Effector CD8-positive, alpha-beta T cell (primary cell): ENCODE results near the gene TAF3.
A peak's percentile ranks its signal among the peaks of the same experiment; 100 is the strongest.

Source experiments
- DNase-seq: peaks from one replicate; lab custom pipeline; 2025; lab: John Stamatoyannopoulos, UW

Gene TAF3

DNA sequence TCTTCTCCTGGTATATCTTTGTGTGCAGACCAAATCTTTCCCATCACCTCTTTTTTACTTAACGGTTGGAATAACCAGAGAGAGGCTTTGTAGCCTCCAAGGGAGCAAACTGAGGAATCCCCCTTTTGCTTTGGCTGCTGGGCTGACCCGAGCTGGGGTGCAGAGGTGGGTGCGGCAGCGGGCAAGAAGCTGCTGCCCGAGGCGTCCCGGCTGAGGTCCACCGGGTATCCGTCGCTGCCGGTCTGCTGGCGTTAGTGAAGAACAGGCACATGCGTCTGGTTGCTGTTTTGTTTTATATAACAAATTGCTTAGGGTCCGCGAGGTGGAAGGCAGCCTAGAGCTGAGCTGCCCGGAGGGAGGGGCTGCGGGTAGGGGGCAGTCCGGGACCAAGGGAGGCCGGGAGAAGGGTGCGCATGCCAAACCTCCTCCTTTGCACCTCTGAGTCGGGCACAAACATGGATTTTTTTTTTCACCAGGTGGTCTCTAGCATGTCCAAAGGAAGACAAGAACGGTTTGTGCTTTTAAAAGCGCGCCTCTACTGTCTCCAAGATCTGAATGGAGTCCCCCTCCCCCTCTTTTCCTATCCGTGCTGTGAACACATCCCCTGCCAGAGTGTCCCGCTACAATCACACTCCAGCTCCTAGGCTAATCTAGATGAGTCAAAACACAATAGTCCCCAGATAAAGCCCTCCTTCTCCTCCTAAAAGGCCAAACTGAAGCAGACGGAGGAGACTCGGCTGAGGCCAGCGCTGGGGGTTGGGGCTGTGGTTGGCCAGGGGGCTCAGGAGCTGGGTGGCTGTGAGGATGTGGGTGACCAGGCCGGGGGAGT is 229.4 kb downstream of the TAF3 start:
- no peak for DNase-seq

DNA sequence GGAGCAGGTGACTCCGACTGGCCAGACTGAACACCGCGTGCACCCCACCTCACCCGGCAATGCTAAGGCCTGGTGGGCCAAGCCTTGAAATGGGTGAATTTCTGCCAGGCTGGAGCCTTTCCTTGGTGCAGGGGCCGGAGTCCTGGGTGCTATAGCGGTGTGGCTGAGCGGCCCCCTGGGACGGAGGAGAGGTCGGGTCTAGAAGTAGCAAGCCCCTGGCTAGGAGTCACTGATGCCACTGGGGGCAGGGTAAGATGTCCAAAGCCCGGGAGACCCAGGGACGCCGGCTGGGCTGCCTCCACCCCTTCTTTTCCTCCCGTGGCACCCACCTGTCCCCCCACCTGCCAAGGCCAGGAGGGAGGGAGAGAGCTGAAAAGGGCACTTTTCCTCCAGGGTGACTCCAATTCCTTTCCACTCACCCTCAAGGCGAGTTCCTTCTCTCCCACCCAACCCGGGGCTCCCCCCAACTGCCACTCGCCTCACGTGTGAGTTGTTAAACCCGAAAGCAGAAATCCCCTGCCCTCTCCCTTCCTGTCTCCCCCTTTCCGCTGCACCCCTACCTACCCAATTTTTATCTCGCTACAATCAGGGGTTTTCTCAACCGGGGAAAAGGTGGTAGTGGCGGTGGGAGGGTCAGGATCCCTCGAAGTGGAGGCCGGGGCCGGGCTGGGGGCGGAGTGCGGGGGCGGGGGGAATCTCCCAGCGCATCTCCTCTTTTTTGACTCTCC is 230.1 kb downstream of the TAF3 start:
- peak; percentile 53 for DNase-seq

DNA sequence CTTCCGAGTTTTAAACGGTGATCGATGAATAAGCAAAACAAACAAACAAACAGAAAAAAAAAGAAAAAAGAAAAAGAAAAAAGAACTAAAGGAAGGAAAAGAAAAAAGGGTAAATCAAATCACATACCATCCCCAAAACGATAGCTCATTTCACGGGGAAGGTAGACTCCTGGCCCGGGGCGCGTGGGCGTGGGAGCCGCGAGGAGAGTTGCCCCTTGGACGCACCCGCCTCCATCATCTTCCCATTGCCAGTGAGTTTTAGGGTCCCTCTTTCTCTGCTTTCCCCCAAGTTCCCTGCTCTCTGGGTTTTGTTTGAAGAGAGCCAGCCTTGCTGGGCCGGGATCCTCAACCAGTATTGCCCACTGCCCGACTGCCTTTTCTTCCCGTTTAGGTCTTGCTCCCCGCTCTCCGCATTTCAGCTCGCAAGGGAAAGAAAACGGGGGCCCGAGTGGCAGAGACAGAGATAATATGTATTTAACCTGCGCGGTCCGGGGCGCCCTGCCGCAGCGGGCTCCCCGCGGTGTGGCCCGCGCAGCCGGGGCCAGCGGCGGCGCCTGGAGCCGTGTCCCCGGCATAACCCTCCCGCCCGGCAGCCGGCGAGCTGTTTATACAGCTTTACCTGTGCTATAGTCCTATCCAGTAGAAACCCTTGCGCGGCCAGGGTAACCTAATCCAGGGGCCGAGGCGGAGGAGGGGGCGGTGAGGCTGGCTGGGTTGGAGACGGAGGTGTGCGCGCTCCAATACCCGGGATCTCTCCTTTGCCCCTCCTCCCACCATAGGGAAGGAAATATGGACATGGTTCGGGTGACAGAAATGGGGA is 230.9 kb downstream of the TAF3 start:
- DNase-seq, result no peak

- DNase-seq, result no peak
These were observed 231.7 kb downstream of the TAF3 start for GRCh38 chr10:8049865-8050555.

GRCh38 chr10:8050556-8051108 is 232.3 kb downstream of the TAF3 start:
- no peak for DNase-seq

GRCh38 chr10:8051109-8051821 is 233.0 kb downstream of the TAF3 start:
- DNase-seq, result no peak

- DNase-seq, result no peak
These were observed 233.5 kb downstream of the TAF3 start for GRCh38 chr10:8051851-8052257.

DNA sequence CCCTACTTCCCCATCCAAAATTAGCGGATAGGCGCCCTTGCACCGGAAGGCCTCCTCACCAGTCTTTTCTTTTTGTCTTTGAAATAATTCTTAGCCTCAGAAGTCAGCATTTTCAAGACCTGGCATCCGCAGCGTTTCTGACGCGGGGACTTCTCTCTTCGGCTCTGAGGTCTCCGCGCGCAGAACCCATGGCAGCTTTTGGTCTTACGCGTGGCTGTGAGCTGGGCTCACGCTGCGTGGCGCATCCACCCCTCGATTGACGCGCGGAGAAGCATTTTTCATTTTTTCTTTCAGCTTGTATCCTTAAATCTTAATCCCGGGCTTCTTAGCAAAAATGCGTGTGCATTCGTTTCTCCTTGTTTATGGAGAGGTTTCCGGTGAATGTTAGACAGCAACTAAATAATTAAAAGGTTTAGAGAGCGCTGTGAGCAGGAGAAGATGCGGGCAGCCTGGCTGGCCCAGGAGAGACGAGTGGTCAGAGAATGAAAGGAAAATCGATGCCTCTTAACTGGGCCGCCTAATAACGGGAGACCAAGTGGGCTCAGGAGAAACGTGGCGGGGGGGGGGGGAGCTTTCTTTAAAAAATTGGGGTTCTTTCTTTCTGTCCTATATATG is 234.1 kb downstream of the TAF3 start:
- no peak for DNase-seq

GRCh38 chr10:8052956-8053445 is 234.7 kb downstream of the TAF3 start:
- no peak for DNase-seq

DNA sequence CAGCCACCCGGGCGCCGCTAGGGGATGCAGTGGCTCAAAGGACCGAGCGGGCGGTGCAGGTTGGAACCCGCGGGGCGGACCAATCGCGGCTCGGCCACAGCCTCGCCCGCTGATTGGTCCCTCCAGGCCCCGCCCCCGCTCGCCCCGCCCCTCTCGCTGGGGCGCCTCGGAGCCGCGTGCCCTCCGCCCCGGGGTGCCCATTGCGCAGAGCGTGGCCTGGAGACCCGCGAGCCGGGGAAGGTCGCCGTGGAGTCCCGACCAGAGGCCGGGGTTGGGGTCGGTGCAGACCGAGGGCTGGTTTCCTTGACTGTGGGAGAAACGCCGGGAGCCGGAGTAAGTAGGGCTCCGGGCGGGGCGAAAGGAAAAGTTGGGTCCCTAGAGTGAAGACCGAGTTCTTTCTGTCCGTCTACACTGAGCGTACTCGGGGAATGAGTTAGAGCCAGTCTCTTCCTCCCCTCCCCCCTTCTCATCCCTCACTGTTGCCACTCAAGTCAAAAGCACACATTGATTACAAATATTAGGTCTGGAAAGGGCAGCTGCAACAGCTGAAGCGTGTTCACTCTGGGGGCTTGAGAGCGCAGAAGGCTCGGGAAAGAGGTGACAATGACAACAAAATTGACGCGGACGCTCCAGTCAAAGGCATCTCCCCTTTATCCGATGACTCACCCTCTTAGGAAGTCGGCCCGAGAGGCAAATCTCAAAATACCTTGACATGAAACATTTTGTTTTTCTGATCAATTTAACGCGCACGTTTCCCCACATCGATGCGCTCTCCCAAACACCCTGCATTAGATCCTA is 235.3 kb downstream of the TAF3 start:
- DNase-seq, result peak; percentile 86

DNA sequence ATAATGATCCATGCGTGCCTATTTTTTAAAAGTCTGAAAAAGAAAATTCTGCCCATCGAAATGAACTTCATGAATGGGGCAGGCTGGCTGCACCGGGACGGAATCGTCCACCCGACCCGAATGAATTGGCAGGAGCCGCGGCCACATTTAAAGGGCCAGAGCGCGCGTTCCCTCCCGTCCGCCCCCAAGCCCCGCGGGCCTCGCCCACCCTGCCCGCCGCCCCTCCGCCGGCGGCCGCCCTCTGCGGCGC is 235.9 kb downstream of the TAF3 start:
- DNase-seq, result no peak

GRCh38 chr10:8054494-8055407 is 236.4 kb downstream of the TAF3 start, which contains the start of gene GATA3:
TSS of gene GATA3 (plus strand) at chr10:8054688. CDS start at chr10:8055656, 968 bp downstream.
- DNase-seq, result peak; percentile 69

DNA sequence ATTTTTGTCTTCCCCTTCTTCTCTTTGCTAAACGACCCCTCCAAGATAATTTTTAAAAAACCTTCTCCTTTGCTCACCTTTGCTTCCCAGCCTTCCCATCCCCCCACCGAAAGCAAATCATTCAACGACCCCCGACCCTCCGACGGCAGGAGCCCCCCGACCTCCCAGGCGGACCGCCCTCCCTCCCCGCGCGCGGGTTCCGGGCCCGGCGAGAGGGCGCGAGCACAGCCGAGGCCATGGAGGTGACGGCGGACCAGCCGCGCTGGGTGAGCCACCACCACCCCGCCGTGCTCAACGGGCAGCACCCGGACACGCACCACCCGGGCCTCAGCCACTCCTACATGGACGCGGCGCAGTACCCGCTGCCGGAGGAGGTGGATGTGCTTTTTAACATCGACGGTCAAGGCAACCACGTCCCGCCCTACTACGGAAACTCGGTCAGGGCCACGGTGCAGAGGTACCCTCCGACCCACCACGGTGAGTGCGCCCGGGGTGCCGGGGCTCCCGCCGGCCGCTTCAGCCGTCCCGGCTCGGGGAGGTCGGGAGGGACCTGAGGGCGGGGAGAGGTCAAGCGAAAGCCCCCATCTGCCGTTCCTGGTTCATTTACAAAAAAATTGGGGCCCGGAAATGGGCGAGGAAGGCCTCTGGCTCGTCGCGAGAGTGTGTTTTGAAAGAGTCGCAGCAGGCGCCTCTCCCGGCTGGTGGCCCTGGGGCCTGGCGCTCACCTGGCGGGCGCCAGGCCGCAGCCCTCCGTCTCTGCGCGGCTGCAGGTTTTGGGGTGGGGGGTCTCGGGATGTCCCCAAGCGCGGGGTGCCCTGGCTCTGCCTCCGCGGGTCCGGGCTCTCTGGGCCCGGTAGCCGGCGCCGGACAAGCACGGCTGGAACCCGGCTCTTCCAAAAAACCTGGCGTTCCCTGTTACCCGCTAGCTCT is 237.4 kb downstream of the TAF3 start:
- DNase-seq, result no peak

- DNase-seq, result no peak
These were observed 238.1 kb downstream of the TAF3 start for GRCh38 chr10:8056378-8056777.

DNA sequence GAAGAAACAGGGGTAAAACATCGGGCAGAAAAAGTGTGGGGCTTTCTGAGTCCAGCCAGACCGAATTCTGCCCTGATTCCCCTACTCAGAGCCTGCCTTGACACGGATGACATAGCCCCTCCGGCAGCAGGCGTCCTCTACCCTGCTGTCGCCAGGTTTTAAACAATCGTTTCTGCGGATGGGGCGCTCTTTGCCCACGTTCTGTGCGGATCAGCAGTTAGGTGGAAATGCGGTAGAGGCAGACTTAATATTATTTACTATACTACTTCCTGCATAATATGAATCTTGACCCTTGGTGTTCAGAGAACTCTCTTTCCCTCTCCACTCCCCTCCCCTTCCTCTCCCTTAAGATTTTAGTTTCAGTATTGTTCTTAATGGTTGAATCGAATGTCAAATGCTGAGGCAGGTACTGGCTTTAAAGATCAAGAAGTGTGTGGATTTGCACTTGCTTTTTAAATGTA is 238.6 kb downstream of the TAF3 start:
- DNase-seq, result no peak

DNA sequence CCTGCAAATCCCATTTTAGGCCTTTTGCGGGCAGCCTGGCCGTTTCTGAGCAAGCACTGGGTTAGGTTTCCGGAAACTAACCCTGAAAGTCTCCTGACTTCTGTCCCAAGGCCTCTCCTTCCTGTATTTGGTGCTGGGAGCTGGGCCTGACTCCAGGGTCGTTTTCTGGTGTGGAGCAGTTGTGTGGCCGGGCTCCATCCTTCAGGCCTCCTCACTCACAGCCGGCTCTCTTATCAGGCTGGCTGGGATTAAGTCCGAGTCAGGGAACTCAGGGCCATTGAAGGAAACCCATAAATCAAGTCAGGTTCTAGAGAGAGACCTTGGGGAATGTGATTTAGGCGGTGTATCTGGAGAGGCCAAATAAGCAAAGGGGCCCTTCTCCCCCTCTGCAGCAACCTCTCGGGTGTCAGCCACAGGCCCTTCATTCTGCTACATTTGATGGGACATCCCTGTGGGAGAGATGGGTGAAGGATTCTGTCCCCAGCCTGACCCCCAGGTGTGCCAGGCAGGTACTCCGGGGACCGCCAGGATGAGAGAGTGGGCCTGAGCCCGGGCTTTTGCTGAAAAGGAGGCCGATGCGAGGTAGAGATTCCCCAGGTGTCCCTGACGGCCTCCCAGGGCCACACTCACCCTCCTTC is 239.4 kb downstream of the TAF3 start:
- no peak for DNase-seq
